IMR-90 (cell line): ENCODE results near the gene PXDC1. TPM values are rescaled to one million over a fixed set of nuclear protein-coding genes. Genes with fewer than 3 reads are reported as not detected.

ENCODE experiments used
- ATAC-seq: fragments of 200-7000 bp; cut with Tn5 transposase; 2 replicates; pipeline ENCODE4 v1.9.1; 2020; ENCODE audit warnings: low read depth, mild to moderate bottlenecking, moderate library complexity
- BruUV-seq: library from RNA; stranded (reverse); fragments of 400-500 nt; replicated peaks from 2 replicates; lab custom pipeline; 2021; lab: Mats Ljungman, UMichigan
- CTCF ChIA-PET: fragments of 300-600 bp; formaldehyde crosslinking; extraction: SDS; loops from one replicate; lab custom pipeline; 2021; ENCODE audit warnings: antibody characterized with exemption; lab: Yijun Ruan, JAX
- POLR2A ChIA-PET: fragments of 300-600 bp; sonication (Branson Sonifier 250); formaldehyde crosslinking; loops from one replicate; lab custom pipeline; 2022; ENCODE audit warnings: antibody characterized with exemption; ENCODE audit not compliant: unreplicated experiment; lab: Charles Lee
- DNase-seq: peaks from one replicate; pipeline ENCODE4 v3.0.0; 2013
- H2AFZ ChIP-seq: replicated peaks from 2 replicates; pipeline ENCODE3; 2013; ENCODE audit warnings: low read length, mild to moderate bottlenecking; ENCODE audit not compliant: poor library complexity
- H2AK5ac ChIP-seq: 2 replicates; pipeline ENCODE4 v1.6.1; 2013; ENCODE audit warnings: low read depth, low read length, inconsistent platforms
- H2AK9ac ChIP-seq: replicated peaks from 2 replicates; pipeline ENCODE3; 2013; ENCODE audit warnings: mild to moderate bottlenecking, low read depth, low read length, moderate library complexity; ENCODE audit not compliant: poor library complexity
- H2BK120ac ChIP-seq: 2 replicates; pipeline ENCODE4 v1.6.1; 2013; ENCODE audit warnings: low read depth, low read length, inconsistent platforms
- H2BK15ac ChIP-seq: 3 replicates; pipeline ENCODE4 v1.6.1; 2013; ENCODE audit warnings: low read depth, low read length, inconsistent platforms
- H2BK20ac ChIP-seq: 2 replicates; pipeline ENCODE4 v1.6.1; 2013; ENCODE audit warnings: low read depth, mild to moderate bottlenecking, inconsistent platforms, low read length, moderate library complexity
- H2BK5ac ChIP-seq: 2 replicates; pipeline ENCODE4 v1.6.1; 2013; ENCODE audit warnings: mild to moderate bottlenecking, low read depth, low read length, inconsistent platforms; ENCODE audit not compliant: poor library complexity, severe bottlenecking
- H3K14ac ChIP-seq: replicated peaks from 2 replicates; pipeline ENCODE4 v1.6.1; 2013; ENCODE audit warnings: low read depth, low read length, inconsistent platforms
- H3K18ac ChIP-seq: 2 replicates; pipeline ENCODE4 v1.6.1; 2013; ENCODE audit warnings: low read depth, low read length, control low read depth
- H3K23ac ChIP-seq: 2 replicates; pipeline ENCODE4 v1.6.1; 2013; ENCODE audit warnings: low read depth, low read length, inconsistent platforms
- H3K27ac ChIP-seq: 2 replicates; pipeline ENCODE4 v1.5.1; 2013; ENCODE audit warnings: mild to moderate bottlenecking, control low read depth, low read length; ENCODE audit not compliant: insufficient read depth
- H3K27me3 ChIP-seq: 2 replicates; pipeline ENCODE4 v1.6.1; 2013; ENCODE audit warnings: low read length; ENCODE audit not compliant: control insufficient read depth, insufficient read depth
- H3K36me3 ChIP-seq: 2 replicates; pipeline ENCODE4 v1.6.1; 2013; ENCODE audit warnings: low read length, mixed read lengths; ENCODE audit not compliant: control insufficient read depth, insufficient read depth
- H3K4ac ChIP-seq: 2 replicates; pipeline ENCODE4 v1.6.1; 2013; ENCODE audit warnings: low read depth, low read length, inconsistent platforms
- H3K4me1 ChIP-seq: 2 replicates; pipeline ENCODE4 v1.6.1; 2013; ENCODE audit warnings: low read length, mixed read lengths; ENCODE audit not compliant: control insufficient read depth, insufficient read depth
- H3K4me2 ChIP-seq: 2 replicates; pipeline ENCODE4 v1.6.1; 2013; ENCODE audit warnings: low read depth, mild to moderate bottlenecking, control low read depth, low read length, moderate library complexity
- H3K4me3 ChIP-seq: 2 replicates; pipeline ENCODE4 v1.5.1; 2013; ENCODE audit warnings: low read depth, mild to moderate bottlenecking, control low read depth, low read length, moderate library complexity; ENCODE audit not compliant: insufficient read depth
- H3K56ac ChIP-seq: 2 replicates; pipeline ENCODE4 v1.6.1; 2013; ENCODE audit warnings: low read length, inconsistent platforms; ENCODE audit not compliant: insufficient read depth; ENCODE audit errors: extremely low read depth
- H3K79me1 ChIP-seq, 2 experiments: 2 replicates each; pipeline ENCODE4 v1.6.1; 2013; ENCODE audit warnings: low read length in 2 of 2, inconsistent platforms in 1 of 2, low read depth in 1 of 2
- H3K9ac ChIP-seq: 2 replicates; pipeline ENCODE4 v1.6.1; 2013; ENCODE audit warnings: low read depth, low read length, control low read depth
- H3K9me1 ChIP-seq: 2 replicates; pipeline ENCODE4 v1.6.1; 2013; ENCODE audit warnings: low read length, inconsistent platforms; ENCODE audit not compliant: insufficient read depth
- H3K9me3 ChIP-seq: 2 replicates; pipeline ENCODE4 v1.6.1; 2013; ENCODE audit warnings: low read length; ENCODE audit not compliant: control insufficient read depth, insufficient read depth
- H4K20me1 ChIP-seq: 2 replicates; pipeline ENCODE4 v1.6.1; 2013; ENCODE audit warnings: low read length, inconsistent platforms; ENCODE audit not compliant: insufficient read depth
- H4K5ac ChIP-seq: 2 replicates; pipeline ENCODE4 v1.6.1; 2013; ENCODE audit warnings: mild to moderate bottlenecking, low read depth, low read length, control low read depth
- H4K8ac ChIP-seq, 2 experiments: 2 replicates each; pipeline ENCODE4 v1.6.1; 2013; ENCODE audit warnings: low read depth in 2 of 2, low read length in 2 of 2, control low read depth in 1 of 2, inconsistent platforms in 1 of 2
- H4K91ac ChIP-seq: 2 replicates; pipeline ENCODE4 v1.6.1; 2013; ENCODE audit warnings: low read depth, low read length, inconsistent platforms; ENCODE audit not compliant: insufficient read depth
- CHD1 ChIP-seq: IDR thresholded peaks from 2 replicates; pipeline ENCODE4 v1.6.1; 2012; ENCODE audit warnings: low read depth, low read length, improper control_type of control experiment
- MAZ ChIP-seq: IDR thresholded peaks from 2 replicates; pipeline ENCODE4 v1.6.1; 2012; ENCODE audit warnings: low read depth, mild to moderate bottlenecking, low read length, improper control_type of control experiment, moderate library complexity, borderline replicate concordance
- NFE2L2 ChIP-seq: fragments of 150-350 bp; IDR thresholded peaks from 2 replicates; pipeline ENCODE4 v1.6.1; 2016; ENCODE audit warnings: low read depth, mild to moderate bottlenecking, low read length
- RAD21 ChIP-seq: IDR thresholded peaks from 2 replicates; pipeline ENCODE4 v1.6.1; 2012; ENCODE audit warnings: low read length, improper control_type of control experiment
- RFX5 ChIP-seq: IDR thresholded peaks from 2 replicates; pipeline ENCODE4 v1.8.0; 2012; ENCODE audit warnings: low read depth, mild to moderate bottlenecking, low read length, moderate library complexity
- SMC3 ChIP-seq: fragments of 150-350 bp; IDR thresholded peaks from 2 replicates; pipeline ENCODE4 v1.6.1; 2016; ENCODE audit warnings: low read depth, mild to moderate bottlenecking, antibody characterized with exemption, low read length, moderate library complexity
- WGBS, 2 experiments: methylation state at CpG; one replicate each; pipeline versions ENCODE4 v1.1.5 to v1.1.7; 2013; ENCODE audit warnings: missing lambda C conversion rate in 2 of 2; ENCODE audit not compliant: insufficient read length in 1 of 2; ENCODE audit errors: extremely low coverage in 2 of 2; 5-methylcytosine and 5-hydroxymethylcytosine counted together
- dilution Hi-C: fragments of 300-500 bp; cut with HindIII; formaldehyde crosslinking; loops from one replicate; pipeline ENCODE4 v1.14.3; 2018; ENCODE audit warnings: low sequenced_read_pairs; ENCODE audit not compliant: unreplicated experiment
- in situ Hi-C: fragments of 300-500 bp; cut with MboI; formaldehyde crosslinking; loops from 3 replicates; pipeline ENCODE4 v1.14.3; 2019; ENCODE audit warnings: low sequenced_read_pairs, inconsistent platforms, mixed read lengths
- intact Hi-C: fragments of 100-400 bp; cut with micrococcal nuclease; formaldehyde crosslinking; loops from 2 replicates; pipeline ENCODE4 v1.10.0; 2022
- polyA plus RNA-seq, 3 experiments: library from polyadenylated mRNA; depleted of rRNA; stranded (reverse); fragments of >200 nt; gene quantifications; 2 replicates each; pipeline ENCODE4 v1.2.3, GENCODE V29; 2012; ENCODE audit warnings: low replicate concordance in 1 of 3
- total RNA-seq: library from RNA; depleted of rRNA; stranded (reverse); fragments of >200 nt; gene quantifications from 2 replicates; pipeline ENCODE4 v1.2.3, GENCODE V29; 2012
- TF ChIP-seq, protein P1 (sequence below): fragments of 150-350 bp; IDR thresholded peaks from 2 replicates; pipeline ENCODE4 v1.6.1; 2017; ENCODE audit warnings: mild to moderate bottlenecking, antibody characterized with exemption, low read length, low read depth
- TF ChIP-seq, protein P2 (sequence below): fragments of 150-350 bp; IDR thresholded peaks from 2 replicates; pipeline ENCODE4 v1.6.1; 2016; ENCODE audit warnings: low read depth, mild to moderate bottlenecking, low read length, moderate library complexity, borderline replicate concordance
- TF ChIP-seq, protein P3 (sequence below): conservative IDR thresholded peaks from 2 replicates; pipeline ENCODE4 v1.5.1; 2012; ENCODE audit warnings: mild to moderate bottlenecking, low read depth, low read length, improper control_type of control experiment

Gene PXDC1
- total and polyA plus RNA-seq, 2 of the 4 experiments (the other 2 are of a cell fraction) = 63.3 to 72.2 TPM

GRCh38 chr6:3764516-3765335, 13.2 kb upstream of the PXDC1 start:
- intact Hi-C loops = no loop called here
- Histone ChIP-seq H3K4ac (no peak overlapping the region; the same call in 1 of the 2 replicates), H3K9ac (no peak overlapping the region), H3K14ac (no peak overlapping the region; the same call in 1 of the 2 replicates), H3K27ac (no peak overlapping the region), H2AFZ (no peak overlapping the region), H4K20me1 (no peaks in the 10 kb centered on the region), H3K9me3 (no peaks in the 10 kb centered on the region), H3K9me1 (peaks cover 3% of the 10 kb centered on the region), H2AK9ac (no peak overlapping the region), H3K27me3 (no peaks in the 10 kb centered on the region), H2BK15ac (0 out of 3 replicates have a peak overlapping the region, but pooled peaks have one; percentile 2), H3K79me1 (no peaks in the 10 kb centered on the region), H2AK5ac (0 out of 2 replicates have a peak overlapping the region, but pooled peaks have one; percentile 3), H2BK120ac (no peak overlapping the region), H3K18ac (no peak overlapping the region), H3K36me3 (no peaks in the 10 kb centered on the region), H4K8ac (no peak overlapping the region), H2BK5ac (no peak overlapping the region), H4K91ac (no peak overlapping the region), H3K56ac (no peak overlapping the region), H3K4me2 (no peak overlapping the region), H3K4me3 (no peak overlapping the region), H3K23ac (no peak overlapping the region), H2BK20ac (no peak overlapping the region), H3K4me1 (peaks cover 8% of the 10 kb centered on the region), H4K5ac (no peak overlapping the region)
- dilution Hi-C loops = no loop called here
- BruUV-seq = no TSS peak
- TF ChIP-seq, protein P1, sequence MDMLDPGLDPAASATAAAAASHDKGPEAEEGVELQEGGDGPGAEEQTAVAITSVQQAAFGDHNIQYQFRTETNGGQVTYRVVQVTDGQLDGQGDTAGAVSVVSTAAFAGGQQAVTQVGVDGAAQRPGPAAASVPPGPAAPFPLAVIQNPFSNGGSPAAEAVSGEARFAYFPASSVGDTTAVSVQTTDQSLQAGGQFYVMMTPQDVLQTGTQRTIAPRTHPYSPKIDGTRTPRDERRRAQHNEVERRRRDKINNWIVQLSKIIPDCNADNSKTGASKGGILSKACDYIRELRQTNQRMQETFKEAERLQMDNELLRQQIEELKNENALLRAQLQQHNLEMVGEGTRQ = no peak
- TF ChIP-seq NFE2L2 (no peak), RFX5 (no peak), SMC3 (no peak), MAZ (no peak), RAD21 (no peak), CHD1 (no peak)
- TF ChIP-seq, protein P2, sequence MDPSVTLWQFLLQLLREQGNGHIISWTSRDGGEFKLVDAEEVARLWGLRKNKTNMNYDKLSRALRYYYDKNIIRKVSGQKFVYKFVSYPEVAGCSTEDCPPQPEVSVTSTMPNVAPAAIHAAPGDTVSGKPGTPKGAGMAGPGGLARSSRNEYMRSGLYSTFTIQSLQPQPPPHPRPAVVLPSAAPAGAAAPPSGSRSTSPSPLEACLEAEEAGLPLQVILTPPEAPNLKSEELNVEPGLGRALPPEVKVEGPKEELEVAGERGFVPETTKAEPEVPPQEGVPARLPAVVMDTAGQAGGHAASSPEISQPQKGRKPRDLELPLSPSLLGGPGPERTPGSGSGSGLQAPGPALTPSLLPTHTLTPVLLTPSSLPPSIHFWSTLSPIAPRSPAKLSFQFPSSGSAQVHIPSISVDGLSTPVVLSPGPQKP = no peak
- TF ChIP-seq, protein P3, sequence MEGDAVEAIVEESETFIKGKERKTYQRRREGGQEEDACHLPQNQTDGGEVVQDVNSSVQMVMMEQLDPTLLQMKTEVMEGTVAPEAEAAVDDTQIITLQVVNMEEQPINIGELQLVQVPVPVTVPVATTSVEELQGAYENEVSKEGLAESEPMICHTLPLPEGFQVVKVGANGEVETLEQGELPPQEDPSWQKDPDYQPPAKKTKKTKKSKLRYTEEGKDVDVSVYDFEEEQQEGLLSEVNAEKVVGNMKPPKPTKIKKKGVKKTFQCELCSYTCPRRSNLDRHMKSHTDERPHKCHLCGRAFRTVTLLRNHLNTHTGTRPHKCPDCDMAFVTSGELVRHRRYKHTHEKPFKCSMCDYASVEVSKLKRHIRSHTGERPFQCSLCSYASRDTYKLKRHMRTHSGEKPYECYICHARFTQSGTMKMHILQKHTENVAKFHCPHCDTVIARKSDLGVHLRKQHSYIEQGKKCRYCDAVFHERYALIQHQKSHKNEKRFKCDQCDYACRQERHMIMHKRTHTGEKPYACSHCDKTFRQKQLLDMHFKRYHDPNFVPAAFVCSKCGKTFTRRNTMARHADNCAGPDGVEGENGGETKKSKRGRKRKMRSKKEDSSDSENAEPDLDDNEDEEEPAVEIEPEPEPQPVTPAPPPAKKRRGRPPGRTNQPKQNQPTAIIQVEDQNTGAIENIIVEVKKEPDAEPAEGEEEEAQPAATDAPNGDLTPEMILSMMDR = no peak
- CTCF ChIA-PET = no interaction called here
- ATAC-seq (no peak), DNase-seq (no peak)
- WGBS, 2 experiments = 88% methylated on average over 1 of the region's 5 CpGs; no CpG with 5 or more reads in 1 of the 2 experiments
- in situ Hi-C loops = no loop called here
- POLR2A ChIA-PET = no interaction called here
